ENCODE data around the gene CDIPT.
"Not testable (repeated sequence)": the region's sequence is repeated elsewhere in the genome, so short reads cannot be mapped to it uniquely, and the experiment has no call there.

CDIPT gene

DNA sequence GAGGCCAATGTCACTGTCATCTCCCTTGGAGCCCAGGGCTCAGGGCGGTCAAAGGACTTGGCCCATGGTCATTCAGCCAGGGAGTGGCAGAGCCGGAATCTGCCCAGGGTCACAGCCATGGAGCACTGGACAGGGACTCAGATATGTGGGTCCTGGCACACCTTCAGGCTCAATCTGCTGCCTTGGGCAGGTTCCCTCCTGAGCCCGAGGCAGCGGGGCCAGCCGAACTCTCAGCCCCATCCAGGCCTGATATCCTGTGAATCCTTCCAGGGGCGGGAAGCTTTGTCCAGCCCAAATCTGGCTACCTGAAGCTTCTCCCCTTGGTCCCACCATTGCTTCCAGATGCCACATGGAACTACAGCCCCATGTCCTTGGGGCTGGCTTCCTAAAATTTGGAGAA, 12.2 kb upstream of the CDIPT start:
- DNase-seq (ENCODE audit: extremely low read depth, low read depth), result no peak
- TF ChIP-seq, protein P1, sequence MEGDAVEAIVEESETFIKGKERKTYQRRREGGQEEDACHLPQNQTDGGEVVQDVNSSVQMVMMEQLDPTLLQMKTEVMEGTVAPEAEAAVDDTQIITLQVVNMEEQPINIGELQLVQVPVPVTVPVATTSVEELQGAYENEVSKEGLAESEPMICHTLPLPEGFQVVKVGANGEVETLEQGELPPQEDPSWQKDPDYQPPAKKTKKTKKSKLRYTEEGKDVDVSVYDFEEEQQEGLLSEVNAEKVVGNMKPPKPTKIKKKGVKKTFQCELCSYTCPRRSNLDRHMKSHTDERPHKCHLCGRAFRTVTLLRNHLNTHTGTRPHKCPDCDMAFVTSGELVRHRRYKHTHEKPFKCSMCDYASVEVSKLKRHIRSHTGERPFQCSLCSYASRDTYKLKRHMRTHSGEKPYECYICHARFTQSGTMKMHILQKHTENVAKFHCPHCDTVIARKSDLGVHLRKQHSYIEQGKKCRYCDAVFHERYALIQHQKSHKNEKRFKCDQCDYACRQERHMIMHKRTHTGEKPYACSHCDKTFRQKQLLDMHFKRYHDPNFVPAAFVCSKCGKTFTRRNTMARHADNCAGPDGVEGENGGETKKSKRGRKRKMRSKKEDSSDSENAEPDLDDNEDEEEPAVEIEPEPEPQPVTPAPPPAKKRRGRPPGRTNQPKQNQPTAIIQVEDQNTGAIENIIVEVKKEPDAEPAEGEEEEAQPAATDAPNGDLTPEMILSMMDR (IDR thresholded peaks at IDR 0.05; ENCODE audit: low read depth, low read length, missing control alignments), result no peak
- no peak overlapping the region for H3K4me3 ChIP-seq (replicated peaks; ENCODE audit: low read depth, low read length)

DNA sequence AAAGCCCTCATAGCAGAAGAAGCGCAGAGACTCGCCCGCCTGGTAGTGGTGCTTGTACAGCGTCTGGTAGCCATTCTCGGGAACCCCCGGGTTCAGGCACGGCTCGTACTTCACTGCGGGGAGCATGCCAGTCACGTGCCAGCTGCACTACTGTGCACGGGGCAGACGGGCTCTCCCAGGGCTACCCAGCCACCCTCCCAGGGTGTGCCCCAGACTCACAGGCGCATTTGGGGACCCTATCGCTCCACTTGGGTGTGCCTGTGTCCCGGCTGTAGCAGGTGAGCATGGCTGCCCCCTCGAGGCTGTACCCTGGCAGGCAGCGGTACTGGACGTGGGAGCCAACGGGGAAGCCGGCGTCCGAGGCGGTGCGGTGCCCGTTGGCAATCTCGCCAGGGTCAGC, 10.3 kb upstream of the CDIPT start:
- no peak for DNase-seq (ENCODE audit: extremely low read depth, low read depth)
- TF ChIP-seq, protein P1 (IDR thresholded peaks at IDR 0.05; ENCODE audit: low read depth, low read length, missing control alignments), result no peak
- H3K4me3 ChIP-seq (replicated peaks; ENCODE audit: low read depth, low read length), result no peak overlapping the region

DNA sequence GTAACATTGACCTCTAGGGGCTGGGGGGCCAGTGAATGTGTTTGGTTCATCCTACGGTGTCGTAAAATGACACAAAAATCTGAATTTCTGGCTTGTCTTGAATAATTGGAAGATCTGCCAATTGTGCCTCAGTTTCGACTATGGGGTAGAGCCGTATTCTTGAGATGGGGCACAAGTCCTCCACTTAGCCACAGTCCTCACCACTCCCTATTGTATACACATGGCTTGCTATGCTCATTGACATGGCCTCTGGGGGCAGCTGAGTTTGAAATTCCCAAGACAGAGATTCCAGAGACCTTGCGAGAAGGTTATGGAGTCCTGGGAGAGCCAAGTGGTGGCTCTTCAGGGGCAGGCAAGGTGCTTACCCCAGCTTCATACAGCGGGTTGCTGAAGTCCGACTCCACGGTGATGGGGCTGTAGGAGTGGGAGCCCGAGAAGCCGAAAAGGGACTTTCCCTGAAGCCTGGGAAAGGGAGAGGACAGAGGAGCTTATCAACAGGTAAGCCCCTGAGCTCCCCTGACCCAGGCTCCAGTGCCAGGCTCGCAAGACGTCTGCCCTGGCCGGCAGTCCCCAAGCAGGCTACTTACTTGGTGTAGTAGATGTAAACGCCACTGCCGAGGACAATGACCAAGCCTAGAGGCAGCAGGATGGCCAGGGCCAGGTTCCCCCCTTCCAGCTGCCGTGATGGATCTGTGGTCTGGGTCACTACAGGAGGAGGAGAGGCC, 9.0 kb upstream of the CDIPT start:
- DNase-seq (ENCODE audit: extremely low read depth, low read depth), result no peak
- TF ChIP-seq, protein P1 (IDR thresholded peaks at IDR 0.05; ENCODE audit: low read depth, low read length, missing control alignments), result no peak
- H3K4me3 ChIP-seq (replicated peaks; ENCODE audit: low read depth, low read length), result no peak overlapping the region

DNA sequence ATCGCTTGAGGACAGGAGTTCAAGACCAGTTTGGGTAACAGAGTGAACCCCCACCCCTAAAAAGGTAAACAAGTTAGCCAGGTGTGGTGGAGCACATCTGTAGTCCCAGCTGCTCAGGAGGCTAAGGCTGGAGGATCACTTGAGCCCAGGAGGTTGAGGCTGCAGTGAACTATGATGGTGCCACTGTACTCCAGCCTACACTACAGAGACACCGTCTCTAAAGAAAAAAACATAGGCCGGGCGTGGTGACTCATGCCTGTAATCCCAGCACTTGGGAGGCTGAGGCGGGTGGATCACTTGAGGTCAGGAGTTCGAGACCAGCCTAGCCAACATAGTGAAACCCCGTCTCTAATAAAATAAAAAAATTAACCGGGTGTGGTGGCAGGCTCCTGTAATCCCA, 6.0 kb upstream of the CDIPT start:
- DNase-seq (ENCODE audit: extremely low read depth, low read depth); H3K4me3 ChIP-seq (replicated peaks; ENCODE audit: low read depth, low read length): not testable (repeated sequence)

DNA sequence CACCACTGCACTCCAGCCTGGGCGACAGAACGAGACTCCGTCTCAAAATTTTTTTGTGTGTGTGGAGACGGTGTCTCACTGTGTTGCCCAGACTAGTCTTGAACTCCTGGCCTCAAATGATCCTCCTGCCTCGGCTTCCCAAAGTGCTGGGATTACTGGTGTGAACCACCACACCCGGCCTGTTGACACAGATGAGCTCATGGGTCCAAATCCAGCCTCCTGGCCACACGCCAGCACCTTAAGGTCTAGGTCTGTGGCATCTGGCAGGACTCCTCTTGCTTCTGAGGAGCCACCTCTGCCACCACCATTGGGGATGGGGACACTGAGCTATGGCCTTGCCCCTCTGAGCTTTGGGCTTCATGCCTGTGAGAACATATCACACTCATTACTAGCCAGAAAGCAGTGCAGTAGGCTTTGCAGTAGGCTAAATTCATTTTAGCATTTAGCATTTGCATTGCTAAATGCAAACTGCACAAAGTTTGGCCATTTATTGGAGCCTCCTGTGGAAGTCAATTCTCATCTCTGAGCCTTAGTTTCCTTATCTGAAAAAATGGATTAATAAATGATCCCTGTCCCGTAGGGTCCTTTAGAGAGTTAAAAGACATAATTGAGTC, 5.5 kb upstream of the CDIPT start:
- H3K4me3 ChIP-seq (replicated peaks; ENCODE audit: low read depth, low read length), result no peak overlapping the region
- no peak for DNase-seq (ENCODE audit: extremely low read depth, low read depth)
- TF ChIP-seq, protein P1 (IDR thresholded peaks at IDR 0.05; ENCODE audit: low read depth, low read length, missing control alignments), result no peak

DNA sequence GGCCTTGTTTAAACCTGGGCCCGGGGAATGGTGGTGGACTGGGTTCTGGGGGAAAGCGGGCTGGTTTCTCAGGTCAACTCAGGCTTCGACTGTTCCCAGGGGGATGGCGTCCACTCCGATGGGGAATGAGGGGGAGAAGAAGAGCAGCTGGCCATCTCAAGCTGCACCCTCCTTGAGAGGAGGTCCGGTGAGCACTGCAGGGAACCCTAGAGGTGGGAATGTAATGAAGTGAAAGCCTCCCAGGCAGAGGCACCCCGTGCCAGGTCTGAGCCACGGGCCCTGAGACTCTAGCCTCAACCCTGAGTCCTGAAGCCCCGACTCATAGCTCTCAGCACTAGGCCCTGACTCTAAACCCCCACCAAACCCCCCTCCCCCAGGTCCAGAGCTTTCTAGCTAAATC, 1.2 kb upstream of the CDIPT start:
- H3K4me3 ChIP-seq (replicated peaks; ENCODE audit: low read depth, low read length), result no peak overlapping the region
- TF ChIP-seq, protein P1 (IDR thresholded peaks at IDR 0.05; ENCODE audit: low read depth, low read length, missing control alignments), result no peak
- DNase-seq (ENCODE audit: extremely low read depth, low read depth), result no peak

DNA sequence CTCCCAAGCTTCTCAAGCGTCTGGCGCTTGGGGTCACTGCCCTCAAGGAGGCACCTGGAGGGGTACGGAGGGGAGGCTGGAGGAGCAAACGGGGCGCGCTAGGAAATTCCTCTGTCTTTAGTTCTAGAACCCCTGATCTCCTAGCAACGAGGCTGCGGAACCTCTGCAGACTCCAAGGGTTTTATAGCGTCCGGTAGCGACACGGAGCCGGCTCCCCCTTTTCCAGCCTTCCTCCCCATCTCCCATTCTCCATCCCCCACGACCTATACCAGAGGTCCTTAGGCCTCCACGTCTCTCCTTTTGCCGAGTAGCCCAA, 601 bp upstream of the CDIPT start:
- TF ChIP-seq, protein P1 (IDR thresholded peaks at IDR 0.05; ENCODE audit: low read depth, low read length, missing control alignments), result no peak
- no peak for DNase-seq (ENCODE audit: extremely low read depth, low read depth)
- H3K4me3 ChIP-seq (replicated peaks; ENCODE audit: low read depth, low read length), result peak overlapping the region; percentile 19
